ENCODE measurements around the gene CENPU. TPM values are rescaled to one million over a fixed set of nuclear protein-coding genes. Genes with fewer than 3 reads are reported as not detected.

CENPU gene
- total and polyA plus RNA-seq, 2 of the 13 experiments (the other 11 are each of a cell fraction or from before 2014, with no cell fraction given) = 11.7 to 35.8 TPM

DNA sequence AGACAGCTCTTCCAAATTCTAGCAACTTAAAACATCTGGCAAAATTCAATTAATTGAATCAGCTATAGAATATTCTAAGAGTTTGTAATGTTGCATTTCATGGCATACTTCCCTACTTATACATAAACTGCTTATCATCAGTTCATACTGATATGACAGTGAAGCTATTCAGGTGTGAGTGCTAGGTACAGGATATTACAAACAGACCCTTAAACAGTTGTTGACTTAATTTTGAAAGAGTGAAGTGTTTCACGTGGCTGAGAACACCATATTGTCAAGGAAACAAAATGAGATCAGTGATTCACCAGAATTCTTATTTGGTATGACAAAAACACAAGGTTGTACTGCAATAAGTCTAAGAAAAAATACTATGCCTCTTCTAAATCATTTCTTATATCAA lies 27.4 kb downstream of the CENPU start:
- WGBS (ENCODE audit: low lambda C conversion rate) = 74% methylated on average over 1 of the region's 1 CpG
- DNase-seq (ENCODE audit: low spot score) (no peak), FAIRE-seq (no peak), ATAC-seq (no peak)
- intact Hi-C loops (cut with micrococcal nuclease; ENCODE audit: unreplicated experiment) (no loop called here), in situ Hi-C loops (cut with HindIII; ENCODE audit: extremely low pct_ligation_motif_present, low pct_unique_long_range_greater_than_20kb) (no loop called here)
- H3K27me3 ChIP-seq (ENCODE audit: control insufficient read depth in 1 of 2, insufficient read depth in 2 of 2, low read length in 2 of 2) = no peaks in the 10 kb centered on the region
- H4K20me1 ChIP-seq (ENCODE audit: insufficient read depth, low read length) = no peaks in the 10 kb centered on the region; the same call in 1 of the 2 replicates
- POLR2A ChIA-PET = no interaction called here
- H3K27ac ChIP-seq (ENCODE audit: extremely low read length, insufficient read depth, low read length) = no peak overlapping the region
- CTCF ChIA-PET (ENCODE audit: low intra/inter-chr PET ratio, low total read pairs) = no interaction called here
- no peak overlapping the region for H2AFZ ChIP-seq (ENCODE audit: low read length)
- BruUV-seq (replicated peaks) = no TSS peak
- no peaks in the 10 kb centered on the region for H3K9me3 ChIP-seq (ENCODE audit: low read length)
- no peak for TF ChIP-seq BCLAF1 (IDR thresholded peaks at IDR 0.05)
- TF ChIP-seq, protein P1, sequence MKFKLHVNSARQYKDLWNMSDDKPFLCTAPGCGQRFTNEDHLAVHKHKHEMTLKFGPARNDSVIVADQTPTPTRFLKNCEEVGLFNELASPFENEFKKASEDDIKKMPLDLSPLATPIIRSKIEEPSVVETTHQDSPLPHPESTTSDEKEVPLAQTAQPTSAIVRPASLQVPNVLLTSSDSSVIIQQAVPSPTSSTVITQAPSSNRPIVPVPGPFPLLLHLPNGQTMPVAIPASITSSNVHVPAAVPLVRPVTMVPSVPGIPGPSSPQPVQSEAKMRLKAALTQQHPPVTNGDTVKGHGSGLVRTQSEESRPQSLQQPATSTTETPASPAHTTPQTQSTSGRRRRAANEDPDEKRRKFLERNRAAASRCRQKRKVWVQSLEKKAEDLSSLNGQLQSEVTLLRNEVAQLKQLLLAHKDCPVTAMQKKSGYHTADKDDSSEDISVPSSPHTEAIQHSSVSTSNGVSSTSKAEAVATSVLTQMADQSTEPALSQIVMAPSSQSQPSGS (CRISPR knock-in tag; IDR thresholded peaks at IDR 0.05) = no peak
- TF ChIP-seq XRCC5 (optimal IDR thresholded peaks at IDR 0.05; ENCODE audit: low read length) = no peak
- no peaks in the 10 kb centered on the region for H3K79me2 ChIP-seq (ENCODE audit: insufficient read depth, low read length)
- peaks cover 6 to 51% of the 10 kb centered on the region in 2 experiments; a peak in 4 of 5 replicates for H3K36me3 ChIP-seq (replicated peaks in 1 of 2; ENCODE audit: control insufficient read depth in 1 of 2, insufficient read depth in 2 of 2, low read length in 2 of 2)
- no peak overlapping the region for H3K9ac ChIP-seq (ENCODE audit: insufficient read depth, low read depth, low read length)
- H3K4me1 ChIP-seq (ENCODE audit: insufficient read depth, low read length) = no peaks in the 10 kb centered on the region
- H3K4me2 ChIP-seq (ENCODE audit: low read depth, low read length) = no peak overlapping the region
- H3K4me3 ChIP-seq (replicated peaks in 1 of 3; ENCODE audit: insufficient read depth in 1 of 3, low read depth in 2 of 3, low read length in 3 of 3) = no peak overlapping the region

- H4K20me1 ChIP-seq (ENCODE audit: insufficient read depth, low read length) = no peaks in the 10 kb centered on the region; the same call in 1 of the 2 replicates
- H3K27me3 ChIP-seq (ENCODE audit: control insufficient read depth in 1 of 2, insufficient read depth in 2 of 2, low read length in 2 of 2) = no peaks in the 10 kb centered on the region
- H3K79me2 ChIP-seq (ENCODE audit: insufficient read depth, low read length) = no peaks in the 10 kb centered on the region
- no peak overlapping the region for H3K9ac ChIP-seq (ENCODE audit: insufficient read depth, low read depth, low read length)
- POLR2A ChIA-PET = interaction anchor here (0.7 kb wide), 1 partner anchor 25 kb away, joined by 3 read pairs; no protein-coding TSS in a partner anchor
- peaks cover 8 to 53% of the 10 kb centered on the region in 2 experiments; a peak in 4 of 5 replicates for H3K36me3 ChIP-seq (replicated peaks in 1 of 2; ENCODE audit: control insufficient read depth in 1 of 2, insufficient read depth in 2 of 2, low read length in 2 of 2)
- no peak overlapping the region for H3K4me2 ChIP-seq (ENCODE audit: low read depth, low read length)
- CTCF ChIA-PET (ENCODE audit: low intra/inter-chr PET ratio, low total read pairs) = no interaction called here
- H3K27ac ChIP-seq (ENCODE audit: extremely low read length, insufficient read depth, low read length) = no peak overlapping the region
- DNase-seq (ENCODE audit: low spot score) (no peak), FAIRE-seq (no peak), ATAC-seq (no peak)
- 77% methylated on average over 5 of the region's 5 CpGs for WGBS (ENCODE audit: low lambda C conversion rate)
- in situ Hi-C loops (cut with HindIII; ENCODE audit: extremely low pct_ligation_motif_present, low pct_unique_long_range_greater_than_20kb) = no loop called here
- H3K4me3 ChIP-seq (replicated peaks in 1 of 3; ENCODE audit: insufficient read depth in 1 of 3, low read depth in 2 of 3, low read length in 3 of 3) = no peak overlapping the region
- intact Hi-C loops (cut with micrococcal nuclease; ENCODE audit: unreplicated experiment) = no loop called here
- BruUV-seq (replicated peaks) = no TSS peak
- no peak overlapping the region for H2AFZ ChIP-seq (ENCODE audit: low read length)
- H3K4me1 ChIP-seq (ENCODE audit: insufficient read depth, low read length) = no peaks in the 10 kb centered on the region
- no peaks in the 10 kb centered on the region for H3K9me3 ChIP-seq (ENCODE audit: low read length)
- TF ChIP-seq, protein P2, sequence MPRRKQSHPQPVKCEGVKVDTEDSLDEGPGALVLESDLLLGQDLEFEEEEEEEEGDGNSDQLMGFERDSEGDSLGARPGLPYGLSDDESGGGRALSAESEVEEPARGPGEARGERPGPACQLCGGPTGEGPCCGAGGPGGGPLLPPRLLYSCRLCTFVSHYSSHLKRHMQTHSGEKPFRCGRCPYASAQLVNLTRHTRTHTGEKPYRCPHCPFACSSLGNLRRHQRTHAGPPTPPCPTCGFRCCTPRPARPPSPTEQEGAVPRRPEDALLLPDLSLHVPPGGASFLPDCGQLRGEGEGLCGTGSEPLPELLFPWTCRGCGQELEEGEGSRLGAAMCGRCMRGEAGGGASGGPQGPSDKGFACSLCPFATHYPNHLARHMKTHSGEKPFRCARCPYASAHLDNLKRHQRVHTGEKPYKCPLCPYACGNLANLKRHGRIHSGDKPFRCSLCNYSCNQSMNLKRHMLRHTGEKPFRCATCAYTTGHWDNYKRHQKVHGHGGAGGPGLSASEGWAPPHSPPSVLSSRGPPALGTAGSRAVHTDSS (CRISPR knock-in tag; conservative IDR thresholded peaks at IDR 0.05) = no peak
These were observed 28.2 kb downstream of the CENPU start for GRCh38 chr4:184705692-184706091.
